Measurements from ENCODE around the gene PFKFB3.

- TF ChIP-seq POLR2A (IDR thresholded peaks at IDR 0.05): no peak
- TF ChIP-seq CTCF (IDR thresholded peaks at IDR 0.05): no peak
Measured at GRCh38 chr10:6283655-6284054, 80.9 kb downstream of the PFKFB3 start.
